ENCODE measurements around the gene STOML3. TPM values are rescaled to one million over a fixed set of nuclear protein-coding genes. Genes with fewer than 3 reads are reported as not detected.

Gene STOML3
- total RNA-seq, 4 donors from 2014 or later, result not detected

DNA sequence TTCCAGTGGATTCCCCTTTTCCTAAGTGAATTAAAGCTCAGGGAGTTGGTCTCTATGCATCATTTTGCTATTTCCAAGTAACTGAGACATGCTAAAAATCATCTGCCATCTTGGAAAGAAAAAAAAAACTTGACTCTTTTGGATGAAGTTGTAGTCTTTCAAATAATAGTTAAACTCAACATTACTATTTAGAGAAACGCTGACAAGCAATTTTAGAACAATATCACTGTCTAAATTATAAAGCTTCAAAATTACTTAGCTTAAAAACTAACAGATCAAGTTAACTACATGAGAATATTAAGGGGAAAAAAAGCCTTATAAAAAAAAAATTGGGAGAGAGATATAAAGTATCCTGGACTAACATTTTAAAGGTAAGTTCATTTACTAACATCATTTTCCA is 68.5 kb downstream of the STOML3 start:
- DNase-seq (ENCODE audit: low spot score) (no peak), ATAC-seq (ENCODE audit: low FRiP score) (no peak)
- TF ChIP-seq CTCF (IDR thresholded peaks at IDR 0.05), result no peak

- DNase-seq (ENCODE audit: low spot score) (no peak), ATAC-seq (ENCODE audit: low FRiP score) (no peak)
- no peak for TF ChIP-seq CTCF (IDR thresholded peaks at IDR 0.05)
Observed at GRCh38 chr13:38921081-38921480, 69.5 kb downstream of the STOML3 start.

Other genes with a start within 250 kb of the STOML3 start
- 10 to 100 TPM in 3 of 4 donors, 1 to 10 TPM in 1; 8.4 to 28.6 (median 20.9) TPM for gene PROSER1, start 47.3 kb upstream of the STOML3 start, total RNA-seq
- 10 to 100 TPM; 18.4 to 25.2 (median 23.3) TPM for gene NHLRC3, start 47.6 kb upstream of the STOML3 start, total RNA-seq

Measured in omental fat pad (tissue), 4 donors.